ENCODE data around the gene CBX8.
A peak's percentile ranks its signal among the peaks of the same experiment; 100 is the strongest.

CBX8 gene

GRCh38 chr17:79796763-79797491 lies at the start of gene CBX8:
CBX8 (minus strand) TSS chr17:79797077; CDS start chr17:79796998, 79 bp downstream.
- peak; percentile 98 for DNase-seq

- DNase-seq = no peak
Measured at GRCh38 chr17:79845601-79845949, 48.7 kb upstream of the CBX8 start.

- DNase-seq = no peak
Measured at GRCh38 chr17:79844869-79845600, 48.2 kb upstream of the CBX8 start.

GRCh38 chr17:79843816-79844800 lies 47.2 kb upstream of the CBX8 start:
- no peak for DNase-seq

GRCh38 chr17:79843474-79843815 lies 46.6 kb upstream of the CBX8 start:
- no peak for DNase-seq

- peak; percentile 31 for DNase-seq
Measured at GRCh38 chr17:79842656-79843473, 46.0 kb upstream of the CBX8 start.

- no peak for DNase-seq
Measured at GRCh38 chr17:79842136-79842655, 45.3 kb upstream of the CBX8 start.

GRCh38 chr17:79841369-79842135 lies 44.7 kb upstream of the CBX8 start:
- no peak for DNase-seq

GRCh38 chr17:79840989-79841286 lies 44.1 kb upstream of the CBX8 start:
- no peak for DNase-seq

- no peak for DNase-seq
Measured at GRCh38 chr17:79840269-79840988, 43.6 kb upstream of the CBX8 start.

GRCh38 chr17:79839356-79840268 lies 42.7 kb upstream of the CBX8 start, which contains the start of gene CBX4:
CBX4 (minus strand) TSS chr17:79839440; CDS start chr17:79839251, 189 bp downstream.
- peak; percentile 83 for DNase-seq

- DNase-seq = peak; percentile 35
Measured at GRCh38 chr17:79838522-79839274, 41.8 kb upstream of the CBX8 start.

- DNase-seq = no peak
Measured at GRCh38 chr17:79837888-79838521, 41.1 kb upstream of the CBX8 start.

- DNase-seq = no peak
Measured at GRCh38 chr17:79836972-79837887, 40.4 kb upstream of the CBX8 start.

- no peak for DNase-seq
Measured at GRCh38 chr17:79836510-79836971, 39.7 kb upstream of the CBX8 start.

- no peak for DNase-seq
Measured at GRCh38 chr17:79835953-79836509, 39.2 kb upstream of the CBX8 start.

GRCh38 chr17:79835470-79835899 lies 38.6 kb upstream of the CBX8 start:
- no peak for DNase-seq
